HG03025 (cell line): Measurements from ENCODE around the gene C20orf144.

Experiments
- ATAC-seq: cut with Tn5 transposase; IDR thresholded peaks from one replicate; pipeline ENCODE4 v1.9.1; 2021; ENCODE audit warnings: mild to moderate bottlenecking, moderate library complexity; ENCODE audit not compliant: unreplicated experiment, low FRiP score

C20orf144 gene

GRCh38 chr20:33676121-33676520 is 14.0 kb downstream of the C20orf144 start:
- no peak for ATAC-seq

GRCh38 chr20:33676652-33677645 is 14.8 kb downstream of the C20orf144 start:
- no peak for ATAC-seq

- ATAC-seq: no peak
Observed at GRCh38 chr20:33677991-33678702, 16.0 kb downstream of the C20orf144 start.

- no peak for ATAC-seq
Observed at GRCh38 chr20:33679758-33680485, 17.8 kb downstream of the C20orf144 start.

- no peak for ATAC-seq
Observed at GRCh38 chr20:33680686-33681085, 18.6 kb downstream of the C20orf144 start.

GRCh38 chr20:33681288-33681687 is 19.2 kb downstream of the C20orf144 start:
- no peak for ATAC-seq

GRCh38 chr20:33681728-33682353 is 19.7 kb downstream of the C20orf144 start:
- ATAC-seq: no peak

GRCh38 chr20:33684533-33685327 is 22.6 kb downstream of the C20orf144 start:
- no peak for ATAC-seq

- peak; percentile 38 for ATAC-seq
Observed at GRCh38 chr20:33685328-33686099, 23.4 kb downstream of the C20orf144 start.

- ATAC-seq: peak; percentile 76
Observed at GRCh38 chr20:33686100-33686983, 24.2 kb downstream of the C20orf144 start, which contains the start of gene E2F1. TSS of gene E2F1 (minus strand) at chr20:33686385. CDS start at chr20:33686264, 121 bp downstream.

- ATAC-seq: no peak
Observed at GRCh38 chr20:33686984-33687366, 24.8 kb downstream of the C20orf144 start.

GRCh38 chr20:33687370-33687915 is 25.3 kb downstream of the C20orf144 start:
- no peak for ATAC-seq

- no peak for ATAC-seq
Observed at GRCh38 chr20:33687993-33688937, 26.1 kb downstream of the C20orf144 start.

- no peak for ATAC-seq
Observed at GRCh38 chr20:33688938-33689424, 26.9 kb downstream of the C20orf144 start.

- ATAC-seq: no peak
Observed at GRCh38 chr20:33689493-33689892, 27.4 kb downstream of the C20orf144 start.

GRCh38 chr20:33689973-33690372 is 27.8 kb downstream of the C20orf144 start:
- no peak for ATAC-seq
